Measurements from ENCODE around the gene TSPEAR. TPM values are rescaled to one million over a fixed set of nuclear protein-coding genes. Genes with fewer than 3 reads are reported as not detected.

The TSPEAR gene
- total RNA-seq, 2 experiments from 2014 or later = not detected

- Mint-ChIP-seq H3K27ac (no peak overlapping the region), H3K27me3 (peaks cover 3% of the 10 kb centered on the region), H3K9me3 (no peaks in the 10 kb centered on the region), H3K36me3 (ENCODE audit: low read depth) (no peaks in the 10 kb centered on the region), H3K4me1 (ENCODE audit: low read depth) (peaks cover 3% of the 10 kb centered on the region), H3K4me3 (no peak overlapping the region)
- no peak for TF ChIP-seq CTCF (IDR thresholded peaks at IDR 0.05)
- CTCF ChIA-PET = no interaction called here
- DNase-seq (no peak), ATAC-seq (no peak)
- intact Hi-C loops (cut with micrococcal nuclease) = no loop called here
- POLR2A ChIA-PET = no interaction called here
Observed at GRCh38 chr21:44499211-44499560, 212.2 kb downstream of the TSPEAR start.

GRCh38 chr21:44498280-44499210, 212.8 kb downstream of the TSPEAR start:
- Mint-ChIP-seq H3K27ac (no peak overlapping the region), H3K4me1 (ENCODE audit: low read depth) (no peaks in the 10 kb centered on the region), H3K9me3 (peaks cover under 1% of the 10 kb centered on the region), H3K27me3 (peaks cover 3% of the 10 kb centered on the region), H3K4me3 (no peak overlapping the region), H3K36me3 (ENCODE audit: low read depth) (no peaks in the 10 kb centered on the region)
- intact Hi-C loops (cut with micrococcal nuclease) = no loop called here
- DNase-seq = no peak
- ChIA-PET POLR2A (no interaction called here), CTCF (interaction anchor here (0.9 kb wide), 1 partner anchor 9 kb away, joined by 3 read pairs; no protein-coding TSS in a partner anchor)
- TF ChIP-seq CTCF (IDR thresholded peaks at IDR 0.05) = no peak
- ATAC-seq = no peak

- H3K4me3 Mint-ChIP-seq = no peak overlapping the region
- ChIA-PET CTCF (interaction anchor here (1.5 kb wide), 1 partner anchor 13 kb away, joined by 4 read pairs; no protein-coding TSS in a partner anchor), POLR2A (no interaction called here)
- H3K27ac Mint-ChIP-seq = no peak overlapping the region
- H3K4me1 Mint-ChIP-seq (ENCODE audit: low read depth) = no peaks in the 10 kb centered on the region
- no peaks in the 10 kb centered on the region for H3K36me3 Mint-ChIP-seq (ENCODE audit: low read depth)
- DNase-seq = no peak
- intact Hi-C loops (cut with micrococcal nuclease) = no loop called here
- peaks cover 3% of the 10 kb centered on the region for H3K27me3 Mint-ChIP-seq
- peaks cover 8% of the 10 kb centered on the region for H3K9me3 Mint-ChIP-seq
- ATAC-seq = no peak
- TF ChIP-seq CTCF (IDR thresholded peaks at IDR 0.05) = no peak
Observed at GRCh38 chr21:44497703-44498126, 213.7 kb downstream of the TSPEAR start.

GRCh38 chr21:44496564-44497550, 214.5 kb downstream of the TSPEAR start:
- POLR2A ChIA-PET = no interaction called here
- peaks cover 7% of the 10 kb centered on the region for H3K27me3 Mint-ChIP-seq
- ATAC-seq (no peak), DNase-seq (no peak)
- CTCF ChIA-PET = interaction anchor here (1.5 kb wide), 2 partner anchors 14 to 17 kb away, joined by 3 to 4 read pairs; no protein-coding TSS in a partner anchor
- H3K4me3 Mint-ChIP-seq = no peak overlapping the region
- intact Hi-C loops (cut with micrococcal nuclease) = no loop called here
- H3K4me1 Mint-ChIP-seq (ENCODE audit: low read depth) = no peaks in the 10 kb centered on the region
- TF ChIP-seq CTCF (IDR thresholded peaks at IDR 0.05) = no peak
- H3K9me3 Mint-ChIP-seq = peaks cover 17% of the 10 kb centered on the region
- H3K36me3 Mint-ChIP-seq (ENCODE audit: low read depth) = no peaks in the 10 kb centered on the region
- no peak overlapping the region for H3K27ac Mint-ChIP-seq
